Natural killer cell (primary cell): Measurements from ENCODE around the gene CSHL1. TPM values are rescaled to one million over a fixed set of nuclear protein-coding genes. Genes with fewer than 3 reads are reported as not detected.

Experiments
- ATAC-seq, 3 donors: fragments of 150-1000 bp in 2 of 3; fragments of 200-7000 bp in 1 of 3; cut with Tn5 transposase; 1 replicate in 1 of 3; 2 replicates in 2 of 3; pipeline ENCODE4 v1.10.0; 2021; ENCODE audit warnings: mild to moderate bottlenecking in 2 of 3, moderate library complexity in 2 of 3
- DNase-seq, 2 donors: peaks; one replicate each; pipeline versions ENCODE4 v3.0.0 to v3.0.0-alpha.2; 2013 to 2021; ENCODE audit warnings: mixed read lengths in 1 of 2
- H3K27ac ChIP-seq: one replicate; pipeline ENCODE4 v1.5.1; 2013; ENCODE audit warnings: mild to moderate bottlenecking, low read length
- H3K27me3 ChIP-seq: one replicate; pipeline ENCODE4 v1.6.1; 2013; ENCODE audit warnings: low read length; ENCODE audit not compliant: control insufficient read depth, insufficient read depth
- H3K36me3 ChIP-seq: one replicate; pipeline ENCODE4 v1.6.1; 2013; ENCODE audit warnings: low read length; ENCODE audit not compliant: control insufficient read depth, insufficient read depth
- H3K4me1 ChIP-seq: one replicate; pipeline ENCODE4 v1.6.1; 2013; ENCODE audit warnings: low read length; ENCODE audit not compliant: control insufficient read depth, insufficient read depth
- H3K4me3 ChIP-seq: one replicate; pipeline ENCODE4 v1.5.1; 2013; ENCODE audit warnings: low read length
- H3K9me3 ChIP-seq: one replicate; pipeline ENCODE4 v1.6.1; 2013; ENCODE audit warnings: low read length; ENCODE audit not compliant: control insufficient read depth, insufficient read depth
- H3K27ac Mint-ChIP-seq, 2 donors: one replicate each; pipeline ENCODE4 v1.8.0; 2022; ENCODE audit warnings: mild to moderate bottlenecking in 2 of 2, mixed read lengths in 2 of 2, moderate library complexity in 1 of 2
- H3K27me3 Mint-ChIP-seq, 2 donors: one replicate each; pipeline ENCODE4 v1.8.0; 2022; ENCODE audit warnings: low read depth in 2 of 2, mixed read lengths in 2 of 2
- H3K36me3 Mint-ChIP-seq: one replicate; pipeline ENCODE4 v1.8.0; 2022; ENCODE audit warnings: mixed read lengths
- H3K4me1 Mint-ChIP-seq, 2 donors: one replicate each; pipeline ENCODE4 v1.8.0; 2022; ENCODE audit warnings: mixed read lengths in 2 of 2
- H3K4me3 Mint-ChIP-seq: one replicate; pipeline ENCODE4 v1.8.0; 2022; ENCODE audit warnings: mild to moderate bottlenecking, moderate library complexity, mixed read lengths
- H3K9me3 Mint-ChIP-seq, 2 donors: one replicate each; pipeline ENCODE4 v1.8.0; 2022; ENCODE audit warnings: mixed read lengths in 2 of 2
- WGBS: methylation state at CpG from one replicate; pipeline ENCODE4 v1.1.7; 2013; ENCODE audit warnings: missing lambda C conversion rate; ENCODE audit not compliant: insufficient coverage; 5-methylcytosine and 5-hydroxymethylcytosine counted together
- intact Hi-C: fragments of 100-400 bp; cut with micrococcal nuclease; formaldehyde crosslinking; loops from one replicate; pipeline ENCODE4 v1.14.2; 2022
- total RNA-seq, 4 donors: library from RNA; stranded (reverse); fragments of 120-200 nt in 1 of 4; gene quantifications; one replicate each; pipeline versions ENCODE4 v1.2.3 to v1.2.4, GENCODE V29; 2013 to 2022
- TF ChIP-seq, protein P1 (sequence below): fragments of 200-600 bp; IDR thresholded peaks from one replicate; pipeline ENCODE4 v1.8.0; 2022; ENCODE audit warnings: antibody characterized with exemption

The CSHL1 gene
- total RNA-seq, 3 donors from 2014 or later (not counting 1 experiment from before 2014, with no cell fraction given) = not detected

DNA sequence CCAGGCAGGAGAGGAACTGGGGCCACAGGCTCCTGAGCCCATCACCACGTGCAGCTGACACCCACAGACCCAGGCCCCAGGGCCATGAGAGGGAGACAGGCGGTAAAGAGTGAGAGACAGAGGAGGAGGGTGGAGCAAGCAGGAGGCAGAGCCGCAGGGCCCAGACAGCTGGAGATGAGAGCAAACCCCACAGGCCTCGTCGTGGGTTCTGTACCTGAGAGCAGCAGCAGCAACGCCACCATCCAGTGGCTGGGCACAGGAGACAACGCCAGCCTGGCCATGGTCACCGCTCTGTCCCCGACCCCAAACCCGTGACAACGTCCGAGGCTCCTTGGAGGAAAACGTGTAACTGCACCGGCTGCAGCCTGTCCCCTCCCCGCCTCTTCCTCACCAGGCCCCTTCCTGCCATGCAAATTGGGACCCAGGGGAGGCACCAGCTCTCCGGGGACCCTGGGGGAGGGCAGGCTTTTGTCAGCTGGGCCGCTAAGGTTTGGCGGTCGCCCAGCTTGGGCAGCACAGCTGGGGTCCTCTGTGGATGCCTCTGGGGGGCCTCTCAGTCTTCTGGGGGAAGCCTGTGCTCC is 21.0 kb upstream of the CSHL1 start, which contains the start of gene CD79B:
Gene CD79B (minus strand): TSS at position 351 of the 581 bp plus-strand sequence. CDS start 70 bp downstream, at position 281.
- Histone ChIP-seq H3K36me3 (peaks cover 14% of the 10 kb centered on the region), H3K27me3 (no peaks in the 10 kb centered on the region), H3K27ac (peak within 1 kb of the TSS; percentile 17), H3K4me1 (peaks cover 48% of the 10 kb centered on the region), H3K9me3 (no peaks in the 10 kb centered on the region), H3K4me3 (peak within 1 kb of the TSS; percentile 51)
- TF ChIP-seq, protein P1, sequence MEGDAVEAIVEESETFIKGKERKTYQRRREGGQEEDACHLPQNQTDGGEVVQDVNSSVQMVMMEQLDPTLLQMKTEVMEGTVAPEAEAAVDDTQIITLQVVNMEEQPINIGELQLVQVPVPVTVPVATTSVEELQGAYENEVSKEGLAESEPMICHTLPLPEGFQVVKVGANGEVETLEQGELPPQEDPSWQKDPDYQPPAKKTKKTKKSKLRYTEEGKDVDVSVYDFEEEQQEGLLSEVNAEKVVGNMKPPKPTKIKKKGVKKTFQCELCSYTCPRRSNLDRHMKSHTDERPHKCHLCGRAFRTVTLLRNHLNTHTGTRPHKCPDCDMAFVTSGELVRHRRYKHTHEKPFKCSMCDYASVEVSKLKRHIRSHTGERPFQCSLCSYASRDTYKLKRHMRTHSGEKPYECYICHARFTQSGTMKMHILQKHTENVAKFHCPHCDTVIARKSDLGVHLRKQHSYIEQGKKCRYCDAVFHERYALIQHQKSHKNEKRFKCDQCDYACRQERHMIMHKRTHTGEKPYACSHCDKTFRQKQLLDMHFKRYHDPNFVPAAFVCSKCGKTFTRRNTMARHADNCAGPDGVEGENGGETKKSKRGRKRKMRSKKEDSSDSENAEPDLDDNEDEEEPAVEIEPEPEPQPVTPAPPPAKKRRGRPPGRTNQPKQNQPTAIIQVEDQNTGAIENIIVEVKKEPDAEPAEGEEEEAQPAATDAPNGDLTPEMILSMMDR = no peak
- peak; percentile 28 to 55 for DNase-seq
- ATAC-seq = peak; percentile 68 to 82 (median 76)
- no peaks in the 10 kb centered on the region for H3K36me3 Mint-ChIP-seq
- H3K4me3 Mint-ChIP-seq = peak within 1 kb of the TSS; percentile 91
- H3K27ac Mint-ChIP-seq = peak within 1 kb of the TSS; percentile 80 to 95
- no peaks in the 10 kb centered on the region for H3K9me3 Mint-ChIP-seq
- intact Hi-C loops = no loop called here
- peaks cover 13 to 30% of the 10 kb centered on the region in 2 donors for H3K4me1 Mint-ChIP-seq
- H3K27me3 Mint-ChIP-seq = no peaks in the 10 kb centered on the region
- 7% methylated on average over 19 of the region's 19 CpGs for WGBS

DNA sequence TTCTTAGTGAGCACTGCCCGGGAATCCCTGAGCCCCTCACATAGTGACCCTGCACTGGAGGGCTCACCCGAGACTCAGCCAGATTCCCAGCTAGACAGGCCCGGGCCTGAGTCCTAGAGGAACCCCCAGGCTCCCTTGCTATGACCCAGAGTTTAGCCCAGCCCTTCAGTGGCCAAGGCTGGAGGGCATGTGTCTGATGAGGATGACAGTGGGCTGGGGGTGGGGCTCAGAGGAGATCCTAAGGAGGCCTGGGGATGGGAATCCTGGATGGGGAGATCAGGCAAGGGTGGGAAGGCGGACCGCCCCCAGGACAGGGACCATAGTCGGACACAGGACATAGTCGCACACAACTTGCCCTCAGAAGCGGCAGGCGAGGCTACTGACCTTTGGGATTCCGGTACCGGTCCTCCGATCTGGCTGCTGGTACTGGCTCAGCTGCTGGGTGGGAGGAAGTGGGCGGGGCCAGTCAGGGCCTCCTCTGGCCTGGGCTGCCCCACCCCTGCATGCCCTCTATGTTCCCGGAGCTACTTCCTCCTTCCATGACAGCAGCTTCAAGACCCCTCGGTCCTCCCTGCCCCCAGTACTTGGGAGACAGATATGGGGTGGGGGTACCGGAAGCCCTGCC is 20.0 kb upstream of the CSHL1 start:
- Mint-ChIP-seq H3K4me3 (peak overlapping the region; percentile 91), H3K9me3 (no peaks in the 10 kb centered on the region), H3K27ac (peak overlapping the region; percentile 43 to 95), H3K4me1 (peaks cover 13 to 30% of the 10 kb centered on the region in 2 donors), H3K36me3 (no peaks in the 10 kb centered on the region), H3K27me3 (no peaks in the 10 kb centered on the region)
- Histone ChIP-seq H3K27ac (peak overlapping the region; percentile 17), H3K36me3 (peaks cover 14% of the 10 kb centered on the region), H3K4me1 (peaks cover 48% of the 10 kb centered on the region), H3K27me3 (no peaks in the 10 kb centered on the region), H3K9me3 (no peaks in the 10 kb centered on the region), H3K4me3 (peak overlapping the region; percentile 51)
- WGBS = 33% methylated on average over 15 of the region's 16 CpGs
- intact Hi-C loops = no loop called here
- ATAC-seq (peak; percentile 74 to 83 (median 79)), DNase-seq (peak; percentile 53 to 76)
- TF ChIP-seq, protein P1 = no peak

DNA sequence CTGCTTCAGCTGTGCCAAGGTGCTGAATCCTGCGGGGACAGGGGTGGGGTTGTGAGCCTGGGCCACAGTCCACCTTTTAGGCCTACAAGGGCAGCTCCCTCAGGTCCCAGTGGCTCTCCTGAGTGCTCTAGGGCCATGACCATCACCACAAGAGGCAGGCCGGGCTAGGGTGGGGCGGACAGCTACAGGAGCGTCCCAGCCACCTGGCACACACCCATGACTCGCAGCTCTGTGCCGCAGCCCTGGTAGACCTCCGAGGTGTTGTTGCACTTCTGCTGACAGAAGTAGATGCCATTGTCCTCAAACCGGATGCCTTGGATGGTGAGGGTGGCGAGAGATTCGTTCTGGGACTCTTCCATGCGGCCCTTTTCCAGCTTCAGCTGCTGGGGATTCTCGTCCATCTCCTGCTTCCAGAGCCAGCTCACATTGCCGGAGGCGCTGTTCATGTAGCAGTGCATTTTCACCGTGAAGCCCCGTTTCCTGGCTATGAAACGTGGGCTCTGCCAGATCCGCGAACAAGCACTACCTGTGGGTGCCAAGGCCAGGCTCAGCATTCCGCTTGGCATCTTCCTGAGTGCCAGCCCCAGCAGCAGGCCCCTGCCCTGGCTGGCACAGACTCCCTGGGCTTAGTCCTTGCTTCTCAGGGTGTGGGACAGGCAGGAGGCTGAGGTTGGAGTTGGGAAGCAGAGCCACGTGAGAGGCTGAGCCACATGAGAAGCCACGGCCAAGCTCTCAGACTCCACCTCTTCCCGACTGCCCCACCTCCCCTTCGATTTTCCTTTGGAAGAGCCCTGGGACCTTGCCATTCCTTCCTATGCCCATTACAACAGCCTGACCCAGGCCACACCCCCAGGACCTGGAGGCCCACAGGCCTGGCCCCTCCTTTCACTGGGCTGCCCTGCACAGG is 19.1 kb upstream of the CSHL1 start:
- H3K4me3 Mint-ChIP-seq = no peak overlapping the region

More for the DNA sequence above, 19.1 kb upstream of the CSHL1 start:
- H3K27me3 ChIP-seq = no peaks in the 10 kb centered on the region
- H3K4me3 ChIP-seq = peak overlapping the region; percentile 51
- no peak overlapping the region for H3K27ac ChIP-seq
- WGBS = 80% methylated on average over 24 of the region's 24 CpGs
- Mint-ChIP-seq H3K27me3 (no peaks in the 10 kb centered on the region), H3K27ac (peak overlapping the region; percentile 43 to 95), H3K4me1 (peaks cover 13 to 30% of the 10 kb centered on the region in 2 donors), H3K36me3 (no peaks in the 10 kb centered on the region), H3K9me3 (no peaks in the 10 kb centered on the region)
- ATAC-seq (no peak), DNase-seq (no peak)
- intact Hi-C loops = no loop called here
- no peaks in the 10 kb centered on the region for H3K9me3 ChIP-seq
- peaks cover 14% of the 10 kb centered on the region for H3K36me3 ChIP-seq
- H3K4me1 ChIP-seq = peaks cover 47% of the 10 kb centered on the region
- TF ChIP-seq, protein P1 = no peak
